COLO829 (cell line): ENCODE measurements around the gene ILDR1.

Experiments used
- DNase-seq: peaks from one replicate; pipeline ENCODE4 v3.0.0; 2012; ENCODE audit warnings: low spot score

ILDR1 gene

DNA sequence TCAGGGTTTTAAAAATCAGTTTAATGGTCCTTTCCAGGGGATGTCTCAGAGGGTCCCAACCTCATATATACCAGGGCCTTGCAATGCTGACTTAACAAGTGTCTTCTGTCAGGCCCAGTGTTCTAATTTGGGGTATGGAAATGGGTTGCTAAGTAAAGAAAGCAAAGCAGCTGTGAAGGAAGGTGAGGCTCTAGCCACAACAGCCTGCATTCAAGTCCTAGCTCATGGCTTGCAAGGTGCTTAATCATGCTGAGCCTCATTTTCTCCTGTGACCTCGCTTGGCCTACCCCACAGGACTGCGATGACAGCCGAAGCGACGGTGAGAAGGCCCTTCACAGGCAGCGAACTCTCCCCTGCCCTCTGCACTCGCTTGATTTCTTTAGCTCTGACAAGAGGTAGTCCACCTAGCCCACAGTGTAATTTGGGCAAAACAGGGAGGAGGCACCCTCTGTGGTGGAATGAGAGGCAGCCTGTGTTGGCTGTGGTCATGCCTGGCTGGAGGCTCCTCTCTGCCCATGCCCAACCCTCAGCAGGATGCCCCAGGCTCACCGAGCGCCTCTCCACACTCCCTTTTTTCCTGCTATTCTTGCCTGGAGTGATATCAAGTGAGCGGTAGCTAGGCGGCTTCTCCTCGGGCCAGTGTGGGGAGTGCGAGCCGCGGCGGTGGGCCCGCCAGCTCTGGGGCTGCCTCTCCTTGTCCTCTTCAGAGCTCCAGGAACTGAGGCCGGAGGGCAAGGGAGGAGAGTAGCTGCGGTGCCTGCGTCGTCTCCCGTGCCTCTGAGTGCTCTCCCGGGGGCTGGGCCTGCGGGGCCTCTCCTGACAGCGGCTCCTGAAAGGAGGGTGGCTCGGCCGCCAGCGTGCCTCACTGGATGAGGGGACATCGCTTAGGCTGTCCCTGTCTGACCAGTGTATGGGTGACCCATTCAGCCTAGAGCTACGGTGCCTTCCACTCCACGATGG, 29.2 kb downstream of the ILDR1 start:
- DNase-seq, result no peak

DNA sequence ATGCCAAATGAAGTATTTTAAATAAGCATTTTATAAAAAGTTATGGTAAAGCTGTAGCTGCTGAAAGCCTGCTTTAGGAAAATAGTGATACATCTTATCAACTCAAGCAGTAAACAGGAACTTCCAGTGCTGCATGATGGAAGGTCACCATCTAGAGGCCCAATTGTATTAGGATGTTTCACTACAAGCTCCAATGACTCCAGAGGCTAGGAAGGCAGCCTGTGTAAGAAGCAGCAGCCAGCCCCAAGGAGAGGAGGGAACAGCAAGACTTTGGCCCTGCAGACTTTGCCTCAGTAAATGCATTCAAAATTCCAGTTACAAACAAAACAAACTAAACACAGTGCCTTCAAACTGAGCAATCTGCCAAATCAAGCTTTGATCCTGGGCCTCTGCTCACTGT, 32.1 kb downstream of the ILDR1 start:
- DNase-seq, result no peak

DNA sequence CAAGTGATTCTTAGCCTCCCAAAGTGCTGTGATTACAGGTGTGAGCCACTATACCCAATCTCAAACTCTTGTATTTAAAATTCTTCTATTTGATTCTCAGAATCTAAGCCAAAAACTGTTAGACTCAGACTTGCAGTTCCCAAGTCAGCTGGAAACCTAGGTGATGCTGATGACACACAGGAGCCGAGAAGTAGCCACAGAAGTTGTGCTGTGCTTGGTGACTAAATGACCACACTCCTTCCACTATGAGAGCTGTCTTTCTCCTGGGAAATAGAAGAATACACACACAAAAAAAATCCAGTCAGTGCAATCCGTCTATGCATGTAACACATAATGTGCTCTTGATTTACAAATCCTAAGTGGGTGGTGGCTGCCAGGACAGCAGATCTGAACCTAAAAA, 33.9 kb downstream of the ILDR1 start:
- no peak for DNase-seq

GRCh38 chr3:121985846-121986245, 36.2 kb downstream of the ILDR1 start:
- no peak for DNase-seq

DNA sequence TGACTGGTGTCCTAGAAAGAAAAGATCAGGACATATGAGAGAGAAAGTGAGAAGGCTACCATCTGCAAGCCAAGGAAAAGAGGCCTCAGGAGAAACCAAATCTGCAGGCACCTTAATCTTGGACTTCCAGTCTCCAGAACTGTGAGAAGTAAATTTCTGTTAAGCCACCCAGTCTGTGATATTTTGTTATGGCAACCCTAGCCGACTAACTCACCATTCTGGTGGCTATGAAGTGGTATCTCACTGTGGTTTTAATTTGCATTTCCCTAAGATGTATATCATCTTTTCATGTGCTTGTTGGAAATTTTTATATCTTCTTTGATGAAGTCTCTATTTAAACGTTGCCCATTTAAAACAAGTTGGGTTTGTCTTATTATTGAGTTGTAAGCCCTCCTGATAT, 40.6 kb downstream of the ILDR1 start:
- DNase-seq, result no peak

DNA sequence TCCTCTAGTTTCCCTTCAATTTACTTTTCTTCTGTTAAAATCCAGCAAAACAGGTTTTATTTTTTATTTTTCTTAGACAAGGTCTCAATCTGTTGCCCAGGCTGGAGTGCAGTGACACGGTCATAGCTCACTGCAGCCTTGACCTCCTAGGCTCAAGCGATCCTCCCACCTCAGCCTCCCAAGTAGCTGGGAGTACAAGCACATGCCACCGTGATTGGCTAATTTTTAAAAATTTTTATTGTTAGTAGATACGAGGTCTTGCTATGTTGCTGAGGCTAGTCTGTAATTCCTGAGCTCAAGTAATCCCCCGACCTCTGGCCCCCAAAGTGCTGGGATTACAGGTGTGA, 41.6 kb downstream of the ILDR1 start:
- no peak for DNase-seq

- no peak for DNase-seq
These were observed 42.2 kb downstream of the ILDR1 start for GRCh38 chr3:121979734-121980449.

DNA sequence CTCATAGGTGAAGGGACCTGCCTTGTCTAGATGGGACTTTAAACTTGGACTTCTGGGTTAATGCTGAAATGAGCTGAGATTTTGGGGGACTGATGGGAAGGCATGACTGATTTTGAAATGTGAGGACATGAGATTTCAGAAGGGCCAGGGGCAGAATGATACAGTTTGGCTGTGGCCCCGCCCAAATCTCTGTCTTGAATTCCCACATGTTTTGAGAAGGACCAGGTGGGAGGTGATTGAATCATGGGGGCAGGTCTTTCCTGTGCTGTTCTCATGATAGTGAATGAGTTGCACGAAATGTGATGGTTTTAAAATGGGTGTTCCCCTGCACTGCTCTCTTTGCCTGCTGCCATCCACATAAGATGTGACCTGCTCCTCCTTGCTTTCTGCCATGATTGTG, 42.8 kb downstream of the ILDR1 start:
- DNase-seq, result no peak

GRCh38 chr3:121976727-121977126, 45.3 kb downstream of the ILDR1 start:
- DNase-seq, result no peak

GRCh38 chr3:121975702-121976302, 46.2 kb downstream of the ILDR1 start:
- DNase-seq, result no peak

- no peak for DNase-seq
These were observed 47.4 kb downstream of the ILDR1 start for GRCh38 chr3:121974601-121975111.

GRCh38 chr3:121970047-121970446, 52.0 kb downstream of the ILDR1 start:
- DNase-seq, result no peak

- no peak for DNase-seq
These were observed 52.4 kb downstream of the ILDR1 start for GRCh38 chr3:121969631-121970030.

DNA sequence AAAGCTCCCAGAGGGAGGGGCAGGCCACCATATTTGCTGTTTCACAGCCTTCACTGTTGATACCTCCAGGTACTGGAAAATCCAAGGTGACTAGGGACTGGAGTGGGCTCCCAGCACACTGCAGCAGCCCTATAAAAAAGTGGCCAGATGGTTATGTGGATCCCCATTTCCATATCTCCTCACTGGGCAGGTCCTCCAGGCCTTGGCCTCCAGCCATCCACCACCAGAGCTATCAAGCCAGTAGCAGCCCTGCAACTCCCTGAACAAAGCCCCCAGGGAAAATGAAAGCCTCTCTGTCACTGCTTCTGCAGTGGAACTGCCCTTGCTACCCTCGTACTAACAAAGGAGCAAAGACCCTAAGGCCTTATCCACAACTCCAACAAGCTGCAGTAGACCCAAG, 58.4 kb downstream of the ILDR1 start:
- DNase-seq, result no peak

DNA sequence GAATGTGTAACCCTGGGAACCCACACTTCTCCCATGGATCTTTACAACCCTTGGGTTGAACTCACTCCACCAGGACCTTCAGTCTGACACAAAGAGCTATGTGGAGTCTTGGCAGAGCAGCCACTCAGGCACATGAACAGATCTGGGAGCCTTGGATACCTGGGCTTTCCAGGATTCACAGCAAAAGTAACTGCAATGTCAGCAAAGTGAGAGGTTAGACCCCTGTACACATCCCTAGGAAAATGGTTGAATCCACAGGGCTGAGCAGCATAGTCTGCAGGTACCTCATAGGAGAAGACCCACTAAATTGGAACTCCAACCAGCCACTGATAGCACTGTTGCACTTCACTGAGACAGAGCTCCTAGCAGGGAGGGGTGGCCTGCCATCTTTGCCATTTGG, 59.6 kb downstream of the ILDR1 start:
- no peak for DNase-seq

GRCh38 chr3:121961283-121961682, 60.8 kb downstream of the ILDR1 start:
- no peak for DNase-seq

GRCh38 chr3:121958801-121959200, 63.2 kb downstream of the ILDR1 start:
- DNase-seq, result no peak

GRCh38 chr3:121957674-121958415, 64.2 kb downstream of the ILDR1 start:
- DNase-seq, result no peak

- no peak for DNase-seq
These were observed 65.7 kb downstream of the ILDR1 start for GRCh38 chr3:121956363-121956762.

DNA sequence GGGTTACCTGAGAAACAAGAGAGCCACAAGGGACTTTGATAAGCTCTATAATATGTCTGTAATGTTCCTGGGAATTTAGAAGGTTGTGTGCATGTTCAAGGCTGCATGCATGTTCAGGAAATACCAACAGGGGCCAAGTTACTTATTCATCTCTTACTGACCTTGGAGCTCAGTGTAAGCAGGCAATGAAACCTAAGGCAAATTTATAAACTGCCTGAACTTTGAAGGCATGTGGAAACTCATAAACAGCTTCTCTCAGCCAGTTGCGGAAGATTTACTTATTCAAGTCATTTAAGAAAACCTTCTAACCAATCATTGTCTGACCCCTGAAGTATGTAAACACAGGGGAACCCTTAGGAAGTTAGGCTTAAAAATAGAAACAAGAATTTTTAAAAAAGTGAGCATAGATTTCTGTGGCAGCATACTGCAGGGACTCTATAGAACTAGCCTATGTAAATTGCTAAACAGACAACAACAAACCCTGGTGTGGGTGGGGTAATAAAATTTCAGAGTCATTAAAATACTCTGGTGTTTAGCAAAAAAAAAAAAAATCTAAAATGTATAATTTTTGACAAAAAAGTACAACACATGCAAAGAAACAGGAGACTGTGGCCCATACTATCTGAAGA, 70.6 kb downstream of the ILDR1 start:
- no peak for DNase-seq

DNA sequence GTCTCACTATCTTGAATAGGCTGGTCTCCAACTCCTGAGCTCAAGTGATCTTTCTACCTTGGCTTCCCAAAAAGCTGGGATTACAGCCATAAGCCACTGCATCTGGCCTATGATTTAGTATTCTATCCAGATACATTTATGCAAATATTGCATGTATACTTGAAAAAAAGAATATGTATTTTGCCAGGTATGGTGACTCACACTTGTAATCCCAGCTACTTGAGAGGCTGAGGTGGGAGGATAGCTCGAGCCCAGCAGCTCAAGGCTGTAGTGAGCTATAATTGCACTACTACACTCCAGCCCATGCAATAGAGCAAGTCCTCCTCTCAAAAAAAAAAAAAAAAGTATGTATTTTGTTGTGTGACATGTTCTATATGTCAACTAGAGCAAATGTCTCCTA, 73.4 kb downstream of the ILDR1 start:
- no peak for DNase-seq

GRCh38 chr3:121943431-121943830, 78.6 kb downstream of the ILDR1 start:
- DNase-seq, result no peak
